Activated CD4-positive, alpha-beta T cell treated with anti-CD3 and anti-CD28 coated beads, Interleukin-2, amount 50 U/mL, for 4 hours (primary cell): ENCODE results near the gene SETDB1.
"Not testable (repeated sequence)": the region's sequence is repeated elsewhere in the genome, so short reads cannot be mapped to it uniquely, and the experiment has no call there.

ENCODE experiments used
- DNase-seq, 2 experiments: peaks; one replicate each; pipeline ENCODE4 v3.0.0-alpha.2; 2020

SETDB1 gene

GRCh38 chr1:150926097-150926741 lies at the start of gene SETDB1:
SETDB1 (plus strand) TSS chr1:150926363; CDS start chr1:150927715, 1,352 bp downstream.
- DNase-seq = peak; percentile 88 to 89

DNA sequence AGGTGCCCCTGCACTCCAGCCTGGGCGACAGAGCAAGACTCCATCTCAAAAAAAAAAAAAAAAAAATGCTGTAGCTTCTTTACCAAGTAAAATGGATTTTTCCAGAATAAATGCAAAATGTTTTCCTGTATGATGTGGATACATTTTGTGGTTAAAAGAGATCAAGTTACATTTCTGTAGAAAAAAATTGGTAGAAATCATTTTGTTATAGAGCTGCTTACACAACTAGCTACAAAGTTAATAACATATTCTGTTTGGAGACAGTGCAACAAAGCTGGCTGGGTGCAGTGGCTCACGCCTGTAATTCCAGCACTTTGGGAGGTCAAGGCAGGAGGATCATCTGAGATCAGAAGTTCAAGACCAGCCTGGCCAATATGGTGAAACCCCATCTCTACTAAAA lies 47.2 kb upstream of the SETDB1 start:
- DNase-seq = not testable (repeated sequence)

- no peak for DNase-seq
Observed at GRCh38 chr1:150881331-150882070, 44.7 kb upstream of the SETDB1 start.

DNA sequence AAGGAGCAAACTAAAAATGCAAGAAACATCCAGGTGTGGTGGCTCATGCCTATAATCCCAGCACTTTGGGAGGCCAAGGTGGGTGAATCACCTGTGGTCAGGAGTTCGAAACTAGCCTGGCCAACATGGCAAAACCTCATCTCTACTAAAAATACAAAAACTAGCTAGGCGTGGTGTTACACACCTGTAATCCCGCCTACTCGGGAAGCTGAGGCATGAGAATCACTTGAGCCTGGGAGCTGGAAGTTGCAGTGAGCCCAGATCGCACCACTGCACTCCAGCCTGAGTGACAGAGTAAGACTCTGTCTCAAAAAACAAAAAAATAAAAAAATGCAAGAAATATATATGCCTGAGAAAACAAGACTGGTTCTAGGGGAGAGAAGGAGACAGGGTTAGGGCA lies 43.0 kb upstream of the SETDB1 start:
- DNase-seq = not testable (repeated sequence)

DNA sequence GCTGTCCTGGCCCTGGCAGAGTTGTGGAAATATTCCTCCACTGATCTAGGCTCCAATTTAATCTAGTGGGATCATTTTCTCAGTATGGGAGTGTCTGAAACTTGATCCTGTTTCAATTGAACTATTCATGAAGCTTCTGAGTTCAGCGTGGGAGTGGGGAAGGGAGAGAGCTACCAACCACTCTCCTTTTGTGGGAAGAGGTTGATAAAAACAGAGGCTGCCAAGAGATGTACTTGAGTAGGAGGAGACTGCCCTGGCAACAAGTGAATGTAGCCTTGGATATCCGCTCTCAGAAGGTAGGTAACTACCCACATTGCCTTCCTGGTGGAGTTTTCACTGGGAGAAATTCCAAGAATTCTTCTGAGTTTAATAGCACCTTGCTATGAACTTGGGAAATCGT lies 39.1 kb upstream of the SETDB1 start, which contains the start of gene CTXND2:
TSS of gene CTXND2 (plus strand) at position 119 of the 400 bp plus-strand sequence. CDS start 25,179 bp downstream, outside the sequence.
- DNase-seq = no peak

DNA sequence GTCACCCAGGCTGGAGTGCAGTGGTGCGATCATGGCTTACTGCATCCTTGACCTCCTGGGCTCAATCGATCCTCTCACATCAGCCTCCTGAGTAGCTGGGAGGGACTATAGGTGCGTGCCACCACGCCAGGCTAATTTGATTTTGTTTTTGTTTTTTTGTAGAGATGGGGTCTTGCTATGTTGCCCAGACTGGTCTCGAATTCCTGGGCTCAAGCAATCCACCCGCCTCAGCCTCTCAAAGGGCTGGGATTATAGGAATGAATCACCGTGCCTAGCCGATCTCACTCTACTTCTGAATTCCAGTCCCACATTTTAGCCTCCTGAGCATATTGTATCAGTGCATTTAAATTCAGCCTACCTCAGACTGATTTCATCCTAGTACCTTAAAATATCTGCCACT lies 37.4 kb upstream of the SETDB1 start:
- no peak for DNase-seq

DNA sequence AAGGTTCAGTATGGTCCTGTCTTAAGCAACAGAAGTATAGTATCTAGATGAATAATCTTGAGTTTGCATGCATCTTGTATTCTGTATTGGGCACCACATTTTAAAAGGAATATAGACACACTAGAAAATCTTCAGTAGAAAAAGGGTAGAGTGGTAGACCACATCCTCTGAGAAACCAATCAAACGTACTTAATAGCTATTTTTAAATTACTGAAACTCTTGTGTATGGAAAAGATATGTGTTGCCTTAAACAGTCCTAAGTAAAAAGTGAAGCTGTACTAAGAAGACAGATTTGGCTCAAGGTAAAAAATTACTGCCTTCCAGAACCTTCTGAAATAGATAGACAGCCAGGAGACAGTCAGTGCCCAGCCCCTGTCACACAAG lies 36.1 kb upstream of the SETDB1 start:
- no peak for DNase-seq

GRCh38 chr1:150893336-150893913 lies 32.7 kb upstream of the SETDB1 start:
- no peak for DNase-seq

DNA sequence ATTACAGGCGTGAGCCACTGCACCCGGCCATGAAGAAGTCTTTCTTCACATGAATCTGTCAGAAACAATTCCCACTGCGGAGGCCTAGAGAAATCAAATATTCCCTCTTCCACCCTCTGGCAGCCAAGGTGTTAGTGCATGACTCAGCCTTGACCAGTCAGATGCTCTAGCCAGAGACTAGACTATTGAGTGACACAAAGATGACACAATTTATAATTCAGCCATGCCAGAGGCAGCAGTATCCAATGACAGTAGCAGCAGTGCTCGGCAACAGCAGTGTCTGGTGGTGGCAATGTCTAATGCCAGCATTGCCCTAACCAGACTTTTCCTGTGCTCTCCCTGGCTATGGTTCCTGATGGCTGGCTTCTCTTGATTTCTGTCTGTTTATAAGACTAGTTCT lies 30.5 kb upstream of the SETDB1 start:
- DNase-seq = no peak

- DNase-seq = not testable (repeated sequence)
Observed at GRCh38 chr1:150899795-150900194, 26.4 kb upstream of the SETDB1 start.

DNA sequence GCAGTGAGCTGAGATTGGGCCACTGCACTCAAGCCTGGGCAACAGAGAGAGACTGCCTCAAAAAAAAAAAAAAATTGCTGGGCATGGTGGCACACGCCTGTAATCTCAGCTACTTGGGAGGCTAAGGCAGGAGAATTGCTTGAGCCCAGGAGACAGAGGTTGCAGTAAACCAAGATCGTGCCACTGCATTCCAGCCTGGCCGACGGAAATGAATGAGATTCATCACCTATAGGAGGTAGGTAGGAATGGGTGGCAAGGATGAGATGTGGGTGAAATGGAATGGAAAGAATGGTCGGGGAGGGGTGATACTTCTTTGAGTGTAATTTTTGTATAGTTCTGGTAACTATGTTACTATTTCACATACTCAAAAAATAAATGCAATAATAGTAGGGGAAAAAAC lies 23.8 kb upstream of the SETDB1 start:
- no peak for DNase-seq

- DNase-seq = no peak
Observed at GRCh38 chr1:150902751-150903150, 23.4 kb upstream of the SETDB1 start.

GRCh38 chr1:150905301-150905700 lies 20.9 kb upstream of the SETDB1 start:
- no peak for DNase-seq

DNA sequence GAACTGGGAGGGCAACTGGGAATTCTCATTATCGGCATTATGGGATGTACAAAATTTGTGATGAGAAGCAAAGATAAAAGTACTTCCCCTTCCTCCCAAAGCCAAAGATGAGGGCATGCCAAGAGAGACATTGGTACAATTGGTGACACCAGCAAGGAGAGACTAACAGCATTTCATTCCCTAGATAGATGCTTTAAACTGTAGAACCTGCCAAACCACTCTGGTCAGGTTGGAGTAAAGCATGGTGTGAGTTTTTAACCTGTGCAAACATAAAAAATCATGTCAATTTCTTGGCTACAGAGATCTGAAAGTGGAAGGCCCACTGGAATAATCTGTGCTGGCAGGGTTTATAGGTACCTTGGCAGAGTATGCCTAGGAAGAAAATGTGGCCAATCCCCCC lies 19.8 kb upstream of the SETDB1 start:
- no peak for DNase-seq

DNA sequence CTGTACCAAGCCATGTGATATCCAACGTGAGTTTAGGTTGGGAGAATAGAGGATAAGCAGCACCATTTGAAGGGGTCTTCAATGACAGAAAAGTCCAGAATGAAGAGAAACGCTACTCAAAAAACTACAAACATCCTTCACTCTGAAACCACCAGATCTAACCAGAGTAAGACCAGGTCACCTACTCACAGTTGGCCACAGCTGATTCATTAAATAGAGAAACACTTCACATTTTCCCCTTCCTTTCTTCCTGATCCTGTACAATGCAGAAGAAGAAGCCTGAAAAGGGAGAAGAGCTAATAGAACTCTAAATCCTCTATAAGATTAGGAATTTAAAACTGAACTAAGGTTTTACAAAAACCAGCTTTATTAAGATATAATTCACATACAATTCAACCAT lies 19.4 kb upstream of the SETDB1 start:
- no peak for DNase-seq

GRCh38 chr1:150909585-150910180 lies 16.5 kb upstream of the SETDB1 start:
- no peak for DNase-seq

- DNase-seq = no peak
Observed at GRCh38 chr1:150912623-150913022, 13.5 kb upstream of the SETDB1 start.

DNA sequence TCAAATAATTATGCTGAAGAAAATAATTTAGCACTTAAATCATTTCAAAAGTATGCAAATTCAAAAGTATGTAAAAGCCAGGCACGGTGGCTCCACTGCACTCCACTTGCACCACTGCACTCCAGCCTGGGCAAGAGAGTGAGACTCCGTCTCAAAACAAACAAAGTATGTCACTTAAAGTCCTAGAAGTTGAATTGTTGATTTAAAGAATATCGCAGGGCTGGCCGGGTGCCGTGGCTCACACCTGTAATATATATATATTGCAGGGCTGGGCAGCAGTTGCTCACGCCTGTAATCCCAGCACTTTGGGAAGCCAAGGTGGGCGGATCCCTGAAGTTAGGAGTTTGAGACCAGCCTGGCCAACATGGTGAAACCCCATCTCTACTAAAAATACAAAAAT lies 8.8 kb upstream of the SETDB1 start:
- no peak for DNase-seq

DNA sequence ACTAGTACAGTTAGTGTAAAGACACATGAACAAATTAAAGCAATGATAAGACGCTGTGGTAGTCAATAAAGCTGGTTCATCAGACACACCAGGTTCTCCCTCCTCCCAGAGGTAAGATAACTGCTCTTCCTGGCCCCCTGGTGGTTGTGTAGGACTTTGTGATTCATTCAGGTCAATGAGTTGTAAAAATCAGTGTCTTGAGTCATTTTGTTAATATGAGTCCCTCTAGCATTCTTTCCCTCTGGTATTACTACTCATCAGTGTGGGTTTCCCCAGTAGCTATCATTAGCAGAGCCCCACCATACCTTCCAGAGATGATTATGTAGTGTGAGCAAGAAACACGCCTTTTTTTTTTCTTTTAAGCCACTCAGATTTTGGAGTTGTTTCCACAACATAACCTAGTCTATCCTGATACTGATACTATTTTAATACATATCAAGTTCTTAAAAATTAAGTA lies 3.6 kb upstream of the SETDB1 start:
- DNase-seq = peak; percentile 78 to 80

DNA sequence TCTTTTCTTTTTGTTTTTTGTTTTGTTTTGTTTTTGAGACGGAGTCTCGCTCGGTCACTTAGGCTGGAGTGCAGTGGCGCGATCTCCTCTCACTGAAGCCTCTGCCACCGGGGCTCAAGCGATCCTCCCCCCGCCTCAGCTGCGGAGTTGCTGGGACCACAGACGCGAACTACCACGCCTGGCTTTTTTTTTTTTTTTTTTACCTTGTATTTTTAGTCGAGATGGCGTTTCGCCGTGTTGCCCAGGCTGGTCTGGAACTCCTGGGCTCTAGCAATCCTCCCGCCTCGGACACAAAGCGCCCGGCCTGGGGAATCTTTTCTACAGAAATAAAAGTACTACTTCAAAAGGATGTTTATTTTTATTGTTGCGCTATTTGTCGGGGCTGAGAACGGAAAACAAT lies 1.1 kb upstream of the SETDB1 start:
- DNase-seq = no peak

DNA sequence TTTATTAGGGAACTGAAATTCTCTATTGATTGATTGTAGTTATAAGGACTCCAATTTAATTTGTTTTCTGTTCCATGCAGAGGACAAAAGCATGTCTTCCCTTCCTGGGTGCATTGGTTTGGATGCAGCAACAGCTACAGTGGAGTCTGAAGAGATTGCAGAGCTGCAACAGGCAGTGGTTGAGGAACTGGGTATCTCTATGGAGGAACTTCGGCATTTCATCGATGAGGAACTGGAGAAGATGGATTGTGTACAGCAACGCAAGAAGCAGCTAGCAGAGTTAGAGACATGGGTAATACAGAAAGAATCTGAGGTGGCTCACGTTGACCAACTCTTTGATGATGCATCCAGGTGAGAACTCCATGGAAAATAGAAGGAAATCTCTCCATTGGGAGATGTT lies 1.5 kb downstream of the SETDB1 start:
- no peak for DNase-seq

GRCh38 chr1:150928286-150928685 lies 2.1 kb downstream of the SETDB1 start:
- no peak for DNase-seq

DNA sequence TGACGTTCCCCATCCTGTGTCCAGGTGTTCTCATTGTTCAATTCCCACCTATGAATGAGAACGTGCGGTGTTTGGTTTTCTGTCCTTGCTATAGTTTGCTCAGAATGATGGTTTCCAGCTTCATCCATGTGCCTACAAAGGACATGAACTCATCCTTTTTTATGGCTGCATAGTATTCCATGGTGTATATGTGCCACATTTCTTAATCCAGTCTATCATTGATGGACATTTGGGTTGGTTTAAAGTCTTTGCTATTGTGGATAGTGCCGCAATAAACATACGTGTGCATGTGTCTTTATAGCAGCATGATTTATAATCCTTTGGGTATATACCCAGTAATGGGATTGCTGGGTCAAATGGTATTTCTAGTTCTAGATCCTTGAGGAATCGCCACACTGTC lies 2.6 kb downstream of the SETDB1 start:
- DNase-seq = not testable (repeated sequence)

- DNase-seq = no peak
Observed at GRCh38 chr1:150931773-150932172, 5.6 kb downstream of the SETDB1 start.
